GM21381 (cell line): ENCODE results near the gene REXO5.
"Not testable (repeated sequence)": the region's sequence is repeated elsewhere in the genome, so short reads cannot be mapped to it uniquely, and the experiment has no call there.

Source experiments
- ATAC-seq: cut with Tn5 transposase; IDR thresholded peaks from one replicate; pipeline ENCODE4 v1.9.1; 2021; ENCODE audit warnings: mild to moderate bottlenecking, moderate library complexity; ENCODE audit not compliant: unreplicated experiment

The REXO5 gene

GRCh38 chr16:20801278-20801677 lies 5.0 kb upstream of the REXO5 start:
- ATAC-seq = no peak

- no peak for ATAC-seq
Measured at GRCh38 chr16:20803192-20803560, 3.2 kb upstream of the REXO5 start.

- no peak for ATAC-seq
Measured at GRCh38 chr16:20803561-20804214, 2.6 kb upstream of the REXO5 start.

GRCh38 chr16:20805684-20806167 lies 601 bp upstream of the REXO5 start:
- not testable (repeated sequence) for ATAC-seq

- no peak for ATAC-seq
Measured at GRCh38 chr16:20807862-20808261, 1.5 kb downstream of the REXO5 start.

GRCh38 chr16:20811889-20812439 lies 5.6 kb downstream of the REXO5 start:
- ATAC-seq = no peak

GRCh38 chr16:20812510-20812909 lies 6.2 kb downstream of the REXO5 start:
- no peak for ATAC-seq

GRCh38 chr16:20814784-20815183 lies 8.5 kb downstream of the REXO5 start:
- no peak for ATAC-seq

- ATAC-seq = no peak
Measured at GRCh38 chr16:20818929-20819585, 12.7 kb downstream of the REXO5 start.

- ATAC-seq = no peak
Measured at GRCh38 chr16:20821682-20822081, 15.4 kb downstream of the REXO5 start.

- no peak for ATAC-seq
Measured at GRCh38 chr16:20822521-20823325, 16.4 kb downstream of the REXO5 start.

GRCh38 chr16:20826039-20826566 lies 19.8 kb downstream of the REXO5 start:
- ATAC-seq = no peak

GRCh38 chr16:20829536-20829935 lies 23.2 kb downstream of the REXO5 start:
- ATAC-seq = no peak

GRCh38 chr16:20830372-20830771 lies 24.0 kb downstream of the REXO5 start:
- ATAC-seq = no peak

- ATAC-seq = no peak
Measured at GRCh38 chr16:20833086-20833485, 26.8 kb downstream of the REXO5 start.

- ATAC-seq = no peak
Measured at GRCh38 chr16:20838240-20838639, 31.9 kb downstream of the REXO5 start.

- no peak for ATAC-seq
Measured at GRCh38 chr16:20839504-20839903, 33.2 kb downstream of the REXO5 start.

GRCh38 chr16:20844054-20844453 lies 37.7 kb downstream of the REXO5 start:
- ATAC-seq = no peak

GRCh38 chr16:20844588-20844987 lies 38.3 kb downstream of the REXO5 start:
- ATAC-seq = no peak

- no peak for ATAC-seq
Measured at GRCh38 chr16:20846030-20846429, 39.7 kb downstream of the REXO5 start.

- ATAC-seq = no peak
Measured at GRCh38 chr16:20846551-20846950, 40.2 kb downstream of the REXO5 start.
